OCI-M1 (cell line): ENCODE measurements around the gene SPANXB1.
"Not testable (repeated sequence)": the region's sequence is repeated elsewhere in the genome, so short reads cannot be mapped to it uniquely, and the experiment has no call there.

Experiments used
- DNase-seq: peaks from one replicate; lab custom pipeline; 2025; lab: John Stamatoyannopoulos, UW

SPANXB1 gene, protein sequence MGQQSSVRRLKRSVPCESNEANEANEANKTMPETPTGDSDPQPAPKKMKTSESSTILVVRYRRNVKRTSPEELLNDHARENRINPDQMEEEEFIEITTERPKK

DNA sequence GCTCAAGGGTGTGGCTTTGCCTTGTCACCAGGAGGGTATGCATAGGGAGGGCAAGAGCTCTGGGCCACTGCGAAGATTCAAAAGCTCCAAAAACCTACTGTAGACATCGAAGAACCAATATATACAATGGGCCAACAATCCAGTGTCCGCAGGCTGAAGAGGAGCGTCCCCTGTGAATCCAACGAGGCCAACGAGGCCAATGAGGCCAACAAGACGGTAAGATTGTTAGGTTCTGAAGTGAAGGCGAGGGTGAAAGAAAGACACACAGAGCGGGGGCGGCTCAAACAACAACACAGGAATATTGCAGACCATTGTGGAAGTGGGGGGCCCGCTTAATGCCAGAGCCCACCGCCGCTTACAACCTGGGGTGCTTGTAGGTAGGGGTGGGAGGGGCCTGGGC lies at the start of gene SPANXB1:
Gene SPANXB1 (plus strand): TSS at position 27 of the 400 bp plus-strand sequence. CDS start 100 bp downstream, at position 127.
- DNase-seq = not testable (repeated sequence)

DNA sequence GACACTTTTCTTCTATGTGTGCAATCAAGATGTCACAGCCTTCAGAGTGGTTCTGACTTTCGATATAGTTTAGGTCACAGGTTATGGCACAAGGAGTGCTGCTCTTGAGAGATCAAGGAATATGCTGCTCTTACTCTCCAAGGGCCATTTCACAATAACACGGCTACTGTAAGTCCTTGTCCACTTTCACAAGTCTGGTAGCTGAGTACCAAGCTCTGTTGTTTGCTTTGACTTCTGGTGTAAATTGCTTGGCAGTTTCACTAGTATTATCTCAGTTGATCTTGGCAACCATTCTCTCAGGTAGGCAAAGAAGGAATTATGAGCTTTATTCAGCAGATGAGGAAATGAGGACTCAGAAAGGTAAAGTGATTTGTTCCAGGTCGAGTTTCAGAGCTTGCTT lies 35.4 kb upstream of the SPANXB1 start:
- no peak for DNase-seq

DNA sequence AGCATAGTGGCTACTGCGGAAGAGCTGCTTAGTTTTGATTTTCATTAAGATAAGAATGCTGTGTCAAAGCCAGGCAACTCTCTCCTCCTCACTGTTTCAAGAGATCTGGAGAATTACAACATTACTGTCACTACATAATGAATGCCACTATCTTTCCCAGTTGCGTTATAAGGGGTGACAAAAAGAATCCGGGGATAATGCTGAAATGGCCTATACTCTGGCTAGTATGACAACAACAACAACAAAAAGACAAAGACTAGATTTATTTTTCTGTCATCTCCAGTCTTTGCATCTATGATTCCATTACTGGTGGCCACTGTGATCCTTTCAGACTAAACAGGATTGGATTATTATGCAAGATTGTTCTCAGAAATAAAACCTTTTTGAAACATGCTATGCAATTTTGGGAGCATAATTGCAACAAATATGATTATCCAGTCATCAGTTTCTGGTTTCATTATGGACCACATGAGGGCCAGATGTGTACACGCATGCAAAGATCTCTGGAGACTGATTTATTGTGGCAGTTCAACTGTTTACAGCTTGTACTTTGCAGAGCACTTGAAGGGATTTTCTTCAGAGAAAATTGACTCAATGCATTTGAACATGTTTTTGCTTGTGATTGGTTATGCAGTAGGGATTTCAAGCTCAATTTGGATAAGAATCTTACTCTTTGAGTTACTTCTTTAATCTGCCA lies 31.1 kb upstream of the SPANXB1 start:
- no peak for DNase-seq

DNA sequence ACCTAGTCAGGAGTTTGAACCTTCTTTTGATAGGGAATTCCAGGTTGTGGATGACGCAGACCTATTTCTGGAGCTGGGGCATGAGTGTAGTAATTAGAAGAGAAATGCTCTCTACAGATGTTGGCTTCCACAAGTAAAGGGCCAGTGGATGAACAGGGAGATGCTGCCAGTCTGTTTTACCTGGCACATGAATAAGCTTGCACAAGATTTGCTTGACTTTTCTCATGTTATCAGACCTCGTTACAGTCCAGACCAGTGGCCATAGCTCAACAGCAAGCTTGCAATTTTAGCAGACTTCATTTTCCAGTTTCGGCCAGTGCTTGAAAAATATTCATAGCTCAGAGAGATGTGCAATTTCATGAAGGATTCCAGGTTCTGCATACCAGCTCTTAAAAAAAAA lies 26.9 kb upstream of the SPANXB1 start:
- no peak for DNase-seq

DNA sequence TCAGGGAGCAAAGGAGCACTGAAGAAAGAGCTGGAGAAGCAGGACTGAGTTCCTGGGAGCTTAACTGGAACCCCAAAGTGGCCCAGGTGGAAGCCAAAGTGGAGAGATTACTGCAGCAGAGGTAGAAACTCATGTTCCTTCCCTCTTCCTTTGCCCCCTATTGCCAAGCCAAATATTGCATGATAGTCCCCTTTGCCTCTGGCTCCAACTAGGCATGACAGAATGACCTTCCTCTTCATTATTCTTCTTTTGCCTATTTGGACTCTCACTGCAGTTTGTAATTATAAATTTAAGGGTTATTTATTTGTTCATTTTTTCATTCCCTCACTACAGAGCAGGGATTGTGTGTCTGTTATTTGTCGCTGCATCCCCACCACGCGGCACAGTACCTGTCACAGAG lies 22.1 kb upstream of the SPANXB1 start:
- no peak for DNase-seq

DNA sequence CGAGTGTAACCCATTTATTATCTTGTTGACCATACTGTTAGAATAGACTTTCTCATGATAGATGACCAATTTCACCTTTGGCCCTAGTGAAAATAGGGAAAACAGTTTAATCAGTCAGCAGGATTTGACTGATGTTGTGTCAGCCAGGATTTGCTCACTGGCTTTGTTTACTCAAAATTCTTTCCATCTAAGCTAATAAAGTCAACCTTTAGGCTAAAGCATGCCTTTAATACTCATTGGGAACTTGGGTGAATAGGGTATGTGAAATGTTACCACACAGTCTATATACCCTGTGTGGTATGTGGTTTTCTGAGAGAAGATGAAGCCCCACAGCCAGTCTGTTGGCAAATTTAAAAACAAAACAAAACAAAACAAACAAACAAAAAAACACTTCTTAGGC lies 18.7 kb upstream of the SPANXB1 start:
- DNase-seq = no peak

DNA sequence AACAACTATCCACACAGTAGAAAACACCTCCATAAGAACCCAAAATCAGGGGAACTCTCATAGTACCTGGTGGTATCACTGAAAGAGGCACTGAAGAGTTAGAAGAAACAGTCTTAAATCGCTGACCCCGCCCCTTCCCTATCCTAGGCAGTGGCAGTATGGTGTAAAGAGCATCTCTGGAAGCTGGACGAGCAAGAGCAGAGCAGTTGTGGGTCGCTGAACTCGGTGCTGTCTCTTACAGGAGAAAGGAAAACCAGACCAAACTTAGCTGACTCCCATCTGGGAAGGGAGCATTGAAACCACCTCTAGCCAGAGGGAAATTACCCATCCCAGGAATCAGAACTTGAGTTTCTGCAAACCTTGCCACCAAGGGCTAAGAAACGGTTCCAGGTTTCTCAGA lies 2.8 kb downstream of the SPANXB1 start:
- not testable (repeated sequence) for DNase-seq

DNA sequence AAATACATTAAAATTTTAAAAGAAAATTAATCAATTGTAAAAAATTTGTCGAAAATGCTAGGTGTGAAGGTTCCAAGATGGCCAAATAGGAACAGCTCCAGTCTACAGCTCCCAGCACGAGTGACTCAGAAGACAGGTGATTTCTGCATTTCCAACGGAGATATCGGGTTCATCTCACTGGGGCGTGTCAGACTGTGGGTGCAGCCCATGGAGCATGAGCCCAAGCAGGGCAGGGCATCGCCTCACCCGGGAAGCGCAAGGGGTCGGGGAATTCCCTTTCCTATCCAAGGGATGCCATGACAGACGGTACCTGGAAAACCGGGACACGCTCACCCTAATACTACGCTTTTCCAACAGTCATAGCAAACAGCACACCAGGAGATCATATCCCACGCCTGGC lies 41.9 kb downstream of the SPANXB1 start:
- not testable (repeated sequence) for DNase-seq

DNA sequence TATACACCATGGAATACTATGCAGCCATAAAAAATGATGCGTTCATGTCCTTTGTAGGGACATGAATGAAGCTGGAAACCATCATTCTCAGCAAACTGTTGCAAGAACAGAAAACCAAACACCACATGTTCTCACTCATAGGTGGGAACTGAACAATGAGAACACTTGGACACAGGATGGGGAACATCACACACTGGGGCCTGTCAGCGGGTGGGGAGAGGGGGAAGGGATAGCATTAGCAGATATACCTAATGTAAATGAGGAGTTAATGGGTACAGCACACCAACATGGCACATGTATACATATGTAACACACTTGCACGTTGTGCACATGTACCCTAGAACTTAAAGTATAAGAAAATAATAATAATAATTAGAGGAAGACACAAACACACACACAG lies 47.5 kb downstream of the SPANXB1 start:
- not testable (repeated sequence) for DNase-seq

DNA sequence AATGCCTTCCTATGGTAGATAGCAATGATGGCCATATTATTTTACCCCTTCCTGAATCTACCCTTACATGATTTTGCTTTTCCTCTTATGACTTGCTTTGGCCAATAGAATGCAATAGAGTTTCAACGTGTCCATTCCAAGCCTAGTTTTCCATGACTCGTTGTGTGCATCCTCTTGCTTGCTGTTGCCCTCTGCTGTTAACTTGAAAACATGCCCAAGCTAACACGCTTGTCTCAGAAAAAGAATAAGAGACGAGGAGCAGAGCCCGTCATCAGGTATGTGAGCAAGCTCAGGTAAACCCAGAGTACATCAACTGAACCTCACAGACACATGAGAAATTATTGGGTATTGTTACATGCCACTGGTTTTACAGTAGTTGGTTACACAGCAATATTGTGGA lies 49.7 kb downstream of the SPANXB1 start:
- DNase-seq = not testable (repeated sequence)
